ENCODE measurements around the gene EIF2A.

- TF ChIP-seq POLR2A (IDR thresholded peaks at IDR 0.05; ENCODE audit: low read length), result no peak
- TF ChIP-seq GATA1 (IDR thresholded peaks at IDR 0.05; ENCODE audit: low read depth, low read length), result no peak
These were observed 38.2 kb upstream of the EIF2A start for GRCh38 chr3:150508401-150508800.
